HCT116 (cell line): Measurements from ENCODE around the gene LASP1. TPM values are rescaled to one million over a fixed set of nuclear protein-coding genes. Genes with fewer than 3 reads are reported as not detected.

ENCODE experiments used
- ATAC-seq: fragments of 200-7000 bp; cut with Tn5 transposase; 2 replicates; pipeline ENCODE4 v1.9.1; 2020; ENCODE audit warnings: mild to moderate bottlenecking, moderate library complexity
- BruUV-seq: library from RNA; stranded (reverse); fragments of 400-500 nt; replicated peaks from 2 replicates; lab custom pipeline; 2021; lab: Mats Ljungman, UMichigan
- CTCF ChIA-PET: fragments of 300-600 bp; sonication (Branson Sonifier 250); formaldehyde crosslinking; loops from one replicate; lab custom pipeline; 2021; ENCODE audit warnings: antibody characterized with exemption; lab: Charles Lee
- POLR2A ChIA-PET: fragments of 300-600, 350-600 bp; sonication (Branson Sonifier 250); formaldehyde crosslinking; loops from one replicate; lab custom pipeline; 2021; ENCODE audit warnings: antibody characterized with exemption; lab: Charles Lee
- RAD21 ChIA-PET, 2 experiments: fragments of 300-600 bp; sonication (Branson Sonifier 250); formaldehyde crosslinking; loops; one replicate each; lab custom pipeline; 2023; ENCODE audit warnings: low total read pairs in 2 of 2; ENCODE audit not compliant: uncharacterized antibody in 2 of 2, unreplicated experiment in 2 of 2, low non-redundant PET in 1 of 2; lab: Charles Lee
- DNase-seq: peaks from one replicate; pipeline ENCODE4 v3.0.0-alpha.2; 2010; ENCODE audit warnings: low read depth, low spot score
- H2AFZ ChIP-seq: fragments of 200-600 bp; shearing (Covaris generic), sonication (generic); 2 replicates; pipeline ENCODE4 v1.6.1; 2017; ENCODE audit warnings: low read depth, mixed run types, mixed read lengths, antibody characterized with exemption, low read length; ENCODE audit not compliant: poor library complexity, severe bottlenecking
- H3K27ac ChIP-seq: 2 replicates; pipeline ENCODE4 v1.5.1; 2012; ENCODE audit warnings: low read depth, low read length
- H3K27me3 ChIP-seq: fragments of 200-600 bp; sonication (generic); 2 replicates; pipeline ENCODE4 v1.6.1; 2016; ENCODE audit warnings: mixed run types, low read length, mixed read lengths; ENCODE audit not compliant: insufficient read depth
- H3K36me3 ChIP-seq, 2 experiments: fragments of 200-500 bp in 1 of 2; fragments of 200-600 bp in 1 of 2; sonication (Bioruptor generic) in 1 of 2; sonication (generic) in 1 of 2; 2 replicates each; pipeline versions ENCODE4 v1.5.1 to v1.6.1; 2014 to 2016; ENCODE audit warnings: low read length in 2 of 2, inconsistent platforms in 1 of 2, mixed read lengths in 1 of 2, mixed run types in 1 of 2; ENCODE audit not compliant: insufficient read depth in 2 of 2, control insufficient read depth in 1 of 2
- H3K4me1 ChIP-seq, 2 experiments: fragments of 200-600 bp in 1 of 2; sonication (generic) in 1 of 2; 2 replicates each; pipeline versions ENCODE4 v1.5.1 to v1.6.1; 2012 to 2017; ENCODE audit warnings: low read length in 2 of 2, inconsistent platforms in 1 of 2, mild to moderate bottlenecking in 1 of 2, mixed read lengths in 1 of 2, mixed run types in 1 of 2, moderate library complexity in 1 of 2; ENCODE audit not compliant: insufficient read depth in 2 of 2, control insufficient read depth in 1 of 2
- H3K4me2 ChIP-seq: fragments of 200-600 bp; sonication (generic); 2 replicates; pipeline ENCODE4 v1.6.1; 2017; ENCODE audit warnings: mixed run types, low read length, mixed read lengths
- H3K4me3 ChIP-seq, 2 experiments: fragments of 200-600 bp in 1 of 2; sonication (generic) in 1 of 2; replicated peaks in 1 of 2; 2 replicates each; pipeline ENCODE4 v1.5.1; 2011 to 2016; ENCODE audit warnings: low read length in 2 of 2, control low read depth in 1 of 2, low read depth in 1 of 2, mild to moderate bottlenecking in 1 of 2, mixed read lengths in 1 of 2, mixed run types in 1 of 2
- H3K79me2 ChIP-seq: fragments of 200-600 bp; sonication (generic); 2 replicates; pipeline ENCODE4 v1.6.1; 2017; ENCODE audit warnings: mild to moderate bottlenecking, mixed run types, low read length, moderate library complexity, mixed read lengths; ENCODE audit not compliant: insufficient read depth
- H3K9ac ChIP-seq: fragments of 200-600 bp; sonication (generic); 2 replicates; pipeline ENCODE4 v1.6.1; 2016; ENCODE audit warnings: low read length, mixed read lengths
- H3K9me2 ChIP-seq: fragments of 200-600 bp; sonication (generic), shearing (Covaris generic); 2 replicates; pipeline ENCODE4 v1.6.1; 2017; ENCODE audit warnings: mixed run types, mild to moderate bottlenecking, moderate library complexity; ENCODE audit not compliant: insufficient read depth
- H3K9me3 ChIP-seq, 2 experiments: fragments of 200-500 bp in 1 of 2; fragments of 200-600 bp in 1 of 2; sonication (Bioruptor generic) in 1 of 2; sonication (generic) in 1 of 2; 2 replicates each; pipeline ENCODE4 v1.6.1; 2014 to 2017; ENCODE audit warnings: low read length in 2 of 2, mixed read lengths in 2 of 2, inconsistent platforms in 1 of 2, low read depth in 1 of 2, mild to moderate bottlenecking in 1 of 2, mixed run types in 1 of 2, moderate library complexity in 1 of 2; ENCODE audit not compliant: control insufficient read depth in 1 of 2, insufficient read depth in 1 of 2
- H4K20me1 ChIP-seq: fragments of 200-600 bp; sonication (generic), shearing (Covaris generic); 2 replicates; pipeline ENCODE4 v1.6.1; 2017; ENCODE audit warnings: mixed run types, mild to moderate bottlenecking, moderate library complexity; ENCODE audit not compliant: insufficient read depth
- ATF3 ChIP-seq: IDR thresholded peaks from 2 replicates; pipeline ENCODE4 v1.6.1; 2012
- CBX3 ChIP-seq: IDR thresholded peaks from 2 replicates; pipeline ENCODE4 v1.6.1; 2012; ENCODE audit warnings: low read depth
- CEBPB ChIP-seq: IDR thresholded peaks from 2 replicates; pipeline ENCODE4 v1.6.1; 2012; ENCODE audit warnings: low read depth
- CTCF ChIP-seq, 3 experiments: fragments of 200-600 bp in 1 of 3; sonication (generic) in 1 of 3; IDR thresholded peaks in 2 of 3; conservative IDR thresholded peaks in 1 of 3; 2 replicates each; pipeline ENCODE4 v1.5.1; 2012 to 2017; ENCODE audit warnings: low read depth in 2 of 3, low read length in 2 of 3, antibody characterized with exemption in 1 of 3, borderline replicate concordance in 1 of 3, control low read depth in 1 of 3, mild to moderate bottlenecking in 1 of 3, mixed read lengths in 1 of 3, mixed run types in 1 of 3, moderate library complexity in 1 of 3; ENCODE audit not compliant: insufficient read depth in 1 of 3
- EGR1 ChIP-seq: IDR thresholded peaks from 2 replicates; pipeline ENCODE4 v1.6.1; 2012; ENCODE audit warnings: low read depth
- EZH2phosphoT487 ChIP-seq: fragments of 200-600 bp; IDR thresholded peaks from 2 replicates; pipeline ENCODE4 v1.6.1; 2018; ENCODE audit warnings: antibody characterized with exemption, borderline replicate concordance
- MAX ChIP-seq: IDR thresholded peaks from 2 replicates; pipeline ENCODE4 v1.6.1; 2012
- POLR2A ChIP-seq: IDR thresholded peaks from 2 replicates; pipeline ENCODE4 v1.7.0; 2011; ENCODE audit warnings: borderline replicate concordance; ENCODE audit not compliant: insufficient read depth, insufficient read length; ENCODE audit errors: extremely low read depth
- POLR2AphosphoS5 ChIP-seq: IDR thresholded peaks from 2 replicates; pipeline ENCODE4 v1.6.1; 2011; ENCODE audit warnings: mild to moderate bottlenecking, low read depth, low read length, moderate library complexity
- RAD21 ChIP-seq: IDR thresholded peaks from 2 replicates; pipeline ENCODE4 v1.6.1; 2012; ENCODE audit warnings: low read depth, mild to moderate bottlenecking
- SIN3A ChIP-seq: IDR thresholded peaks from 2 replicates; pipeline ENCODE4 v1.6.1; 2012; ENCODE audit warnings: low read depth
- SP1 ChIP-seq: IDR thresholded peaks from 2 replicates; pipeline ENCODE4 v1.6.1; 2012; ENCODE audit warnings: low read depth
- TCF7L2 ChIP-seq: IDR thresholded peaks from 2 replicates; pipeline ENCODE4 v1.7.0; 2011; ENCODE audit warnings: borderline replicate concordance, inconsistent platforms; ENCODE audit not compliant: insufficient read depth, insufficient read length; ENCODE audit errors: extremely low read depth
- YY1 ChIP-seq: IDR thresholded peaks from 2 replicates; pipeline ENCODE4 v1.6.1; 2011; ENCODE audit warnings: low read length, low read depth, moderate library complexity, mild to moderate bottlenecking; ENCODE audit not compliant: insufficient replicate concordance; ENCODE audit errors: extremely low read depth
- ZNF274 ChIP-seq: fragments of 200-500 bp; sonication (Bioruptor generic); IDR thresholded peaks from 2 replicates; pipeline ENCODE4 v1.6.1; 2014; ENCODE audit warnings: mild to moderate bottlenecking, low read depth, low read length, inconsistent platforms
- intact Hi-C: fragments of 100-400 bp; cut with micrococcal nuclease; formaldehyde crosslinking; loops from 2 replicates; pipeline ENCODE4 v1.10.0; 2022
- total RNA-seq: library from RNA; stranded (reverse); gene quantifications from one replicate; pipeline ENCODE4 v1.2.1, GENCODE V29; 2021; ENCODE audit not compliant: unreplicated experiment

LASP1 gene
- total RNA-seq, 1 experiment from 2014 or later, result 149 TPM

- peak; percentile 55 for ATAC-seq
- Histone ChIP-seq H3K27me3 (no peaks in the 10 kb centered on the region), H4K20me1 (no peaks in the 10 kb centered on the region), H3K27ac (no peak overlapping the region), H3K79me2 (no peaks in the 10 kb centered on the region), H3K9me2 (no peaks in the 10 kb centered on the region), H3K9ac (no peak overlapping the region), H3K9me3 (no peaks in the 10 kb centered on the region), H2AFZ (no peak overlapping the region), H3K4me1 (peaks cover 6 to 15% of the 10 kb centered on the region in 2 experiments)
- POLR2A ChIA-PET, result no interaction called here
- RAD21 ChIA-PET, result no interaction called here
- intact Hi-C loops, result no loop called here
- CTCF ChIA-PET, result interaction anchor here (1.2 to 1.9 kb wide), 3 partner anchors 15 to 242 kb away, joined by 3 to 7 read pairs (median 4); no protein-coding TSS in a partner anchor
- TF ChIP-seq ZNF274, result no peak
- peak in 2 of 3 experiments; percentile 4 to 23; a peak in 1 of 6 replicates for TF ChIP-seq CTCF (IDR thresholded peaks at IDR 0.05 in 2 of 3, conservative IDR thresholded peaks at IDR 0.05 in 1 of 3; ENCODE audit: borderline replicate concordance in 1 of 3, insufficient read depth in 1 of 3, low read depth in 2 of 3, low read length in 2 of 3)
- TF ChIP-seq, all 23 proteins: peak for 1
- peaks cover 8 to 17% of the 10 kb centered on the region in 2 experiments; a peak in 3 of 4 replicates for H3K36me3 ChIP-seq
- no TSS peak for BruUV-seq
- H3K4me3 ChIP-seq, result no peak overlapping the region
- DNase-seq, result no peak
- no peak overlapping the region for H3K4me2 ChIP-seq
These were observed 52.9 kb downstream of the LASP1 start for GRCh38 chr17:38922538-38923297.

DNA sequence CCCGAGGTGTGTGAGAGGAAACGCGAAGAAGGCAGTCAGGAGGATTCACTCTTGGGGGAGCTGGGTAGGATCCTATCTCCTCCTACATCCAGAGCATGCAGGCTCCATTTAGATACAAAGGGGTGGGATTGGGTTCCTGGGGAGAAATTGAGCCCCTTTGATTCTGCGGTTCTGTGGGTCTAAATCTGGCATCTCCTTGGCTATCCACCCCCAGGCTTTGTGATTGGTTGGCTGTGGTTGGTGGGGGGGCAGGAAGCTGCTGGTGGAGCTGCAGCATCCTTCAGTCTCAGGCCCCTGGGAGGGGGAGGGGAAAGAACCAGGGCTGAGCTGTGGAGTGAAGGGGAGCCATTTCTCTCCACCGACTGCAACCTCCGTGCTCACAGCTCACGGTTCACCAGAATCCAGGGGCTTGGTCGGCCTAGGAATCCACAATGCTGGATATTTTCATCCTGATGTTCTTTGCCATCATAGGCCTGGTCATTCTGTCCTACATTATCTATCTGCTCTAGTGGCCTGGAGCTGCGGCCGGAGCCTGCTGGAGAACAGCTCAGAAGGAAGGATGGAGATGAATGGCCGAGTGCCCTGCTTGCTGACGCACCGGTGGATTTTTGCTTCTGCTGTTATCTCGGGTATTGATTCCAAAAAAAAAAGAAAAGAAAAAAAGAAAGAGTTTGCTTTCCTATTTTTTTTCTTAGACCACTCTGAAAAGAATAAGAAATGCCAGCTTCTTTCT is 55.6 kb downstream of the LASP1 start, which contains the start of gene LASP1NB:
LASP1NB (plus strand) TSS at position 352 of the 733 bp plus-strand sequence.
- Histone ChIP-seq H3K4me2 (no peak within 1 kb of the TSS), H3K36me3 (no peaks in the 10 kb centered on the region; a peak in 1 of 4 replicates), H3K27me3 (no peaks in the 10 kb centered on the region), H3K4me3 (no peak within 1 kb of the TSS), H3K9ac (no peak within 1 kb of the TSS), H3K9me2 (no peaks in the 10 kb centered on the region), H4K20me1 (no peaks in the 10 kb centered on the region), H3K79me2 (no peaks in the 10 kb centered on the region), H3K4me1 (peaks cover 6 to 15% of the 10 kb centered on the region in 2 experiments), H3K9me3 (no peaks in the 10 kb centered on the region), H2AFZ (no peak within 1 kb of the TSS), H3K27ac (no peak within 1 kb of the TSS)
- TF ChIP-seq EGR1 (no peak), POLR2A (no peak), SIN3A (no peak), MAX (no peak), TCF7L2 (no peak), ZNF274 (no peak), RAD21 (no peak), SP1 (no peak), YY1 (no peak), CEBPB (no peak), EZH2phosphoT487 (no peak), POLR2AphosphoS5 (no peak), CBX3 (no peak), ATF3 (no peak)
- no peak for ATAC-seq
- DNase-seq, result no peak
- intact Hi-C loops, result no loop called here
- ChIA-PET POLR2A (no interaction called here), RAD21 (no interaction called here), CTCF (no interaction called here)
- no TSS peak for BruUV-seq
